Neural progenitor cell (in vitro differentiated cells): ENCODE data around the gene C14orf132. TPM values are rescaled to one million over a fixed set of nuclear protein-coding genes. Genes with fewer than 3 reads are reported as not detected.

Source experiments
- DNase-seq: peaks from one replicate; pipeline ENCODE4 v3.0.0-alpha.2; 2016; ENCODE audit warnings: low spot score
- H2AFZ ChIP-seq: fragments of 200-600 bp; sonication (generic); replicated peaks from 2 replicates; pipeline ENCODE4 v1.6.1; 2016; ENCODE audit warnings: antibody characterized with exemption
- H3F3A ChIP-seq: fragments of 200-600 bp; sonication (generic); 2 replicates; pipeline ENCODE4 v1.6.1; 2016; ENCODE audit warnings: antibody characterized with exemption, low read depth
- H3K27ac ChIP-seq: fragments of 200-600 bp; sonication (generic); 2 replicates; pipeline ENCODE4 v1.5.1; 2016; ENCODE audit warnings: mild to moderate bottlenecking
- H3K27me3 ChIP-seq: fragments of 200-600 bp; sonication (generic); 2 replicates; pipeline ENCODE4 v1.6.1; 2016; ENCODE audit warnings: mild to moderate bottlenecking, moderate library complexity
- H3K36me3 ChIP-seq: fragments of 200-600 bp; sonication (generic); 2 replicates; pipeline ENCODE4 v1.5.1; 2016
- H3K4me1 ChIP-seq: fragments of 200-600 bp; sonication (generic); 2 replicates; pipeline ENCODE4 v1.6.1; 2016; ENCODE audit warnings: mixed run types
- H3K4me2 ChIP-seq: fragments of 200-600 bp; sonication (generic); 2 replicates; pipeline ENCODE4 v1.6.1; 2016
- H3K4me3 ChIP-seq: fragments of 200-600 bp; sonication (generic); 2 replicates; pipeline ENCODE4 v1.5.1; 2016
- H3K79me2 ChIP-seq: fragments of 200-600 bp; sonication (generic); 2 replicates; pipeline ENCODE4 v1.6.1; 2016; ENCODE audit warnings: low read depth
- H3K9ac ChIP-seq: fragments of 200-600 bp; sonication (generic); 2 replicates; pipeline ENCODE4 v1.6.1; 2016
- H3K9me3 ChIP-seq: fragments of 200-600 bp; sonication (generic); 2 replicates; pipeline ENCODE4 v1.5.1; 2016; ENCODE audit warnings: low read depth
- H4K20me1 ChIP-seq: fragments of 200-600 bp; sonication (generic); 2 replicates; pipeline ENCODE4 v1.6.1; 2016; ENCODE audit warnings: low read depth
- H3K27ac Mint-ChIP-seq: 3 replicates; pipeline ENCODE4 v1.8.0; 2021; ENCODE audit warnings: mixed read lengths
- H3K27me3 Mint-ChIP-seq: 2 replicates; pipeline ENCODE4 v1.8.0; 2022; ENCODE audit warnings: low read depth, mild to moderate bottlenecking, inconsistent platforms, moderate library complexity, mixed read lengths; ENCODE audit not compliant: insufficient read depth
- H3K36me3 Mint-ChIP-seq: 3 replicates; pipeline ENCODE4 v1.8.0; 2021; ENCODE audit warnings: mixed read lengths
- H3K4me1 Mint-ChIP-seq: 3 replicates; pipeline ENCODE4 v1.8.0; 2021; ENCODE audit warnings: mixed read lengths
- H3K4me3 Mint-ChIP-seq: 3 replicates; pipeline ENCODE4 v1.8.0; 2021; ENCODE audit warnings: mild to moderate bottlenecking, moderate library complexity, mixed read lengths
- H3K9me3 Mint-ChIP-seq: 3 replicates; pipeline ENCODE4 v1.8.0; 2020; ENCODE audit warnings: mixed read lengths
- EZH2 ChIP-seq: fragments of 200-600 bp; sonication (generic); IDR thresholded peaks from 2 replicates; pipeline ENCODE4 v1.6.1; 2017; ENCODE audit warnings: antibody characterized with exemption, mild to moderate bottlenecking, moderate library complexity
- EZH2phosphoT487 ChIP-seq: fragments of 200-600 bp; sonication (generic); IDR thresholded peaks from 2 replicates; pipeline ENCODE4 v1.6.1; 2017; ENCODE audit warnings: antibody characterized with exemption
- total RNA-seq: library from RNA; depleted of rRNA; stranded (reverse); fragments of >200 nt; gene quantifications from 2 replicates; pipeline ENCODE4 v1.2.3, GENCODE V29; 2015; ENCODE audit warnings: low replicate concordance
- TF ChIP-seq, protein P1 (sequence below): fragments of 200-600 bp; sonication (generic); IDR thresholded peaks from 2 replicates; pipeline ENCODE4 v1.5.1; 2017; ENCODE audit warnings: antibody characterized with exemption, mild to moderate bottlenecking

The C14orf132 gene
- total RNA-seq, 1 donor from 2014 or later: 8.1 TPM

- Histone ChIP-seq H2AFZ (no peak overlapping the region), H3K4me2 (no peak overlapping the region), H3F3A (peaks cover 16% of the 10 kb centered on the region), H4K20me1 (no peaks in the 10 kb centered on the region), H3K4me3 (no peak overlapping the region), H3K79me2 (no peaks in the 10 kb centered on the region), H3K27ac (no peak overlapping the region), H3K27me3 (no peaks in the 10 kb centered on the region), H3K9ac (no peak overlapping the region), H3K36me3 (no peaks in the 10 kb centered on the region), H3K9me3 (no peaks in the 10 kb centered on the region), H3K4me1 (peaks cover 16% of the 10 kb centered on the region)
- peaks cover 16% of the 10 kb centered on the region for H3K27me3 Mint-ChIP-seq
- no peaks in the 10 kb centered on the region for H3K9me3 Mint-ChIP-seq
- no peak overlapping the region for H3K27ac Mint-ChIP-seq
- TF ChIP-seq EZH2: no peak
- TF ChIP-seq, protein P1, sequence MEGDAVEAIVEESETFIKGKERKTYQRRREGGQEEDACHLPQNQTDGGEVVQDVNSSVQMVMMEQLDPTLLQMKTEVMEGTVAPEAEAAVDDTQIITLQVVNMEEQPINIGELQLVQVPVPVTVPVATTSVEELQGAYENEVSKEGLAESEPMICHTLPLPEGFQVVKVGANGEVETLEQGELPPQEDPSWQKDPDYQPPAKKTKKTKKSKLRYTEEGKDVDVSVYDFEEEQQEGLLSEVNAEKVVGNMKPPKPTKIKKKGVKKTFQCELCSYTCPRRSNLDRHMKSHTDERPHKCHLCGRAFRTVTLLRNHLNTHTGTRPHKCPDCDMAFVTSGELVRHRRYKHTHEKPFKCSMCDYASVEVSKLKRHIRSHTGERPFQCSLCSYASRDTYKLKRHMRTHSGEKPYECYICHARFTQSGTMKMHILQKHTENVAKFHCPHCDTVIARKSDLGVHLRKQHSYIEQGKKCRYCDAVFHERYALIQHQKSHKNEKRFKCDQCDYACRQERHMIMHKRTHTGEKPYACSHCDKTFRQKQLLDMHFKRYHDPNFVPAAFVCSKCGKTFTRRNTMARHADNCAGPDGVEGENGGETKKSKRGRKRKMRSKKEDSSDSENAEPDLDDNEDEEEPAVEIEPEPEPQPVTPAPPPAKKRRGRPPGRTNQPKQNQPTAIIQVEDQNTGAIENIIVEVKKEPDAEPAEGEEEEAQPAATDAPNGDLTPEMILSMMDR: no peak
- no peak for TF ChIP-seq EZH2phosphoT487
- H3K4me3 Mint-ChIP-seq: peak overlapping the region; percentile 55
- peaks cover 26% of the 10 kb centered on the region for H3K4me1 Mint-ChIP-seq
- H3K36me3 Mint-ChIP-seq: no peaks in the 10 kb centered on the region
- DNase-seq: no peak
Measured at GRCh38 chr14:96029089-96029645, 10.0 kb upstream of the C14orf132 start.

DNA sequence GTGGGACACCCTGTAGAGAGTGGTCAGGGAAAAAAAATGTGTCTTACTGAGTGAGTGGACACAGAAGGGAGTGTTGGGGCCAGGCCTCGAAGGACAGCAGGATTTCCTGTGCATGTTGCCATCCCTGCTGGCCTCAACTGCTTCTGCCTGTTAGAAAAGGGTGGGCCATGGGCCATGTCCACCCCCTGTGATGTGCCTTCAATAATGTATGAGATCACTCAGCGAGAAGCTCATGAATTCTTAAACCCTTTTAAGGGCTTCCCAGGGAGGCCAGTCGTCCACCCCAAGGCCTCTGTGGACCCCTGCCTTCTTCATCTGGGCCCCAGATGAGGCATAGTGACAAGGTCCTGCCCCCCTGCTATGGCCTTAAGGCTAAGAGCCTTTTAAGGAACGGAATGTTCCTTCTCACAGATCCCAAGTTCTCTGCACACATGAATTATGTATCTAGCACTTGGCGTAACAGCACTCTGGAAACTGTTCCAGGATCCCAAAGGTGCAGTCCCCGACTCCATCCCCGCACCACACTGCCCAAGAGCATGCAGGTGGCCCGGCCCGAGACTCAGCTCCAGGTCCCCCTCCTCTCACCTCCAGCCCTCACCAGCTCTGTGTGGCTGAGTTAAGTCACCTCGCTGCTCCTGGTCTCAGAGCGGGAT lies 8.9 kb upstream of the C14orf132 start:
- Histone ChIP-seq H3K4me3 (no peak overlapping the region), H3K79me2 (no peaks in the 10 kb centered on the region), H3F3A (peaks cover 16% of the 10 kb centered on the region), H3K9me3 (no peaks in the 10 kb centered on the region), H3K36me3 (no peaks in the 10 kb centered on the region), H4K20me1 (no peaks in the 10 kb centered on the region), H3K4me1 (peaks cover 16% of the 10 kb centered on the region), H3K4me2 (no peak overlapping the region), H3K27me3 (no peaks in the 10 kb centered on the region), H3K27ac (no peak overlapping the region), H2AFZ (no peak overlapping the region), H3K9ac (no peak overlapping the region)
- Mint-ChIP-seq H3K27me3 (peaks cover 16% of the 10 kb centered on the region), H3K9me3 (no peaks in the 10 kb centered on the region), H3K27ac (peak overlapping the region; percentile 57), H3K4me1 (peaks cover 26% of the 10 kb centered on the region), H3K36me3 (no peaks in the 10 kb centered on the region), H3K4me3 (no peak overlapping the region)
- no peak for DNase-seq
- TF ChIP-seq, protein P1: no peak

GRCh38 chr14:96031691-96032090 lies 7.5 kb upstream of the C14orf132 start:
- no peak for DNase-seq
- H3K4me3 ChIP-seq: no peak overlapping the region
- no peaks in the 10 kb centered on the region for H3K36me3 ChIP-seq
- H3K36me3 Mint-ChIP-seq: no peaks in the 10 kb centered on the region
- TF ChIP-seq EZH2phosphoT487 (no peak), EZH2 (no peak)
- TF ChIP-seq, protein P1: no peak
- H3K4me1 ChIP-seq: peaks cover 16% of the 10 kb centered on the region
- no peaks in the 10 kb centered on the region for H3K79me2 ChIP-seq
- no peak overlapping the region for H3K27ac Mint-ChIP-seq
- H3K4me3 Mint-ChIP-seq: no peak overlapping the region
- H3K9ac ChIP-seq: no peak overlapping the region
- no peak overlapping the region for H2AFZ ChIP-seq
- no peaks in the 10 kb centered on the region for H4K20me1 ChIP-seq
- H3K4me2 ChIP-seq: no peak overlapping the region
- H3K9me3 Mint-ChIP-seq: no peaks in the 10 kb centered on the region
- peaks cover 14% of the 10 kb centered on the region for H3K27me3 Mint-ChIP-seq
- peaks cover 24% of the 10 kb centered on the region for H3K4me1 Mint-ChIP-seq
- no peak overlapping the region for H3K27ac ChIP-seq
- peaks cover 16% of the 10 kb centered on the region for H3F3A ChIP-seq
- no peaks in the 10 kb centered on the region for H3K9me3 ChIP-seq
- H3K27me3 ChIP-seq: peaks cover 14% of the 10 kb centered on the region
